T-cell (primary cell): ENCODE data around the gene LMF1. TPM values are rescaled to one million over a fixed set of nuclear protein-coding genes. Genes with fewer than 3 reads are reported as not detected.

Experiments used
- ATAC-seq, 4 experiments: fragments of 200-7000 bp in 3 of 4; fragments of 150-1000 bp in 1 of 4; cut with Tn5 transposase; replicated peaks in 1 of 4; 1 replicate in 3 of 4; 2 replicates in 1 of 4; pipeline ENCODE4 v1.10.0; 2021; ENCODE audit warnings: moderate library complexity in 3 of 4, mild to moderate bottlenecking in 2 of 4, moderate number of reproducible peaks in 1 of 4
- CTCF ChIA-PET, 2 donors: fragments of 300-600 bp; sonication (Branson Sonifier 250); formaldehyde crosslinking; loops; one replicate each; lab custom pipeline; 2022; ENCODE audit warnings: antibody characterized with exemption in 2 of 2; lab: Charles Lee
- POLR2A ChIA-PET, 2 donors: fragments of 300-600 bp; sonication (Branson Sonifier 250); formaldehyde crosslinking; loops; one replicate each; lab custom pipeline; 2022; ENCODE audit warnings: antibody characterized with exemption in 2 of 2; lab: Charles Lee
- DNase-seq, 35 experiments: peaks; one replicate each; pipeline versions ENCODE4 v3.0.0 to v3.0.0-alpha.2; 2013 to 2023
- H3K27ac ChIP-seq: one replicate; pipeline ENCODE4 v1.5.1; 2013; ENCODE audit warnings: low read length
- H3K27me3 ChIP-seq, 2 experiments: replicated peaks in 1 of 2; 1 replicate in 1 of 2; 2 replicates in 1 of 2; pipeline versions ENCODE4 v1.6.1 to v1.7.0; 2013; ENCODE audit warnings: low read length in 1 of 2, mixed read lengths in 1 of 2; ENCODE audit not compliant: control insufficient read depth in 2 of 2, insufficient read depth in 2 of 2; ENCODE audit errors: extremely low read depth in 1 of 2
- H3K36me3 ChIP-seq, 2 donors: 1 replicate in 1 of 2; 2 replicates in 1 of 2; pipeline versions ENCODE4 v1.6.1 to v1.7.0; 2013; ENCODE audit warnings: low read length in 1 of 2; ENCODE audit not compliant: control insufficient read depth in 2 of 2, insufficient read depth in 1 of 2; ENCODE audit errors: extremely low read depth in 1 of 2
- H3K4me1 ChIP-seq, 2 experiments: 1 replicate in 1 of 2; 2 replicates in 1 of 2; pipeline versions ENCODE4 v1.6.1 to v1.7.0; 2013; ENCODE audit warnings: low read length in 2 of 2, mixed read lengths in 1 of 2; ENCODE audit not compliant: insufficient read depth in 2 of 2, control insufficient read depth in 1 of 2; ENCODE audit errors: extremely low read depth in 1 of 2
- H3K4me3 ChIP-seq, 2 donors: 1 replicate in 1 of 2; 2 replicates in 1 of 2; pipeline versions ENCODE4 v1.5.1 to v1.7.0; 2013; ENCODE audit warnings: mild to moderate bottlenecking in 2 of 2, low read length in 1 of 2, moderate library complexity in 1 of 2; ENCODE audit not compliant: control insufficient read depth in 1 of 2; ENCODE audit errors: extremely low read depth in 1 of 2
- H3K9me3 ChIP-seq: 2 replicates; pipeline ENCODE4 v1.7.0; 2013
- H3K27ac Mint-ChIP-seq, 2 donors: one replicate each; pipeline ENCODE4 v1.8.0; 2020 to 2021; ENCODE audit warnings: mild to moderate bottlenecking in 2 of 2, mixed read lengths in 2 of 2
- H3K27me3 Mint-ChIP-seq, 2 donors: one replicate each; pipeline ENCODE4 v1.8.0; 2021 to 2022; ENCODE audit warnings: mixed read lengths in 2 of 2
- H3K36me3 Mint-ChIP-seq: one replicate; pipeline ENCODE4 v1.8.0; 2021; ENCODE audit warnings: mixed read lengths
- H3K4me1 Mint-ChIP-seq, 3 donors: one replicate each; pipeline ENCODE4 v1.8.0; 2020 to 2022; ENCODE audit warnings: mixed read lengths in 3 of 3, mild to moderate bottlenecking in 1 of 3
- H3K4me3 Mint-ChIP-seq, 3 donors: one replicate each; pipeline ENCODE4 v1.8.0; 2020 to 2022; ENCODE audit warnings: mild to moderate bottlenecking in 3 of 3, mixed read lengths in 3 of 3, moderate library complexity in 3 of 3
- H3K9me3 Mint-ChIP-seq, 3 donors: one replicate each; pipeline ENCODE4 v1.8.0; 2020 to 2022; ENCODE audit warnings: mixed read lengths in 3 of 3
- WGBS: methylation state at CpG from one replicate; pipeline ENCODE4 v1.1.5; 2013; ENCODE audit warnings: missing lambda C conversion rate; ENCODE audit not compliant: insufficient coverage; 5-methylcytosine and 5-hydroxymethylcytosine counted together
- total RNA-seq, 35 experiments: library from RNA in 6 of 35; stranded (reverse) in 6 of 35; fragments of 120-200 nt in 1 of 35; gene quantifications; one replicate each; pipeline versions ENCODE4 v1.2.1 to v1.2.4 and lab custom pipeline; 2013 to 2026

Gene LMF1
- total RNA-seq, 5 donors from 2014 or later (not counting 1 experiment from before 2014, with no cell fraction given), result 46.6 to 59.4 (median 51.1) TPM

- no peaks in the 10 kb centered on the region for H3K27me3 Mint-ChIP-seq
- no peak overlapping the region for H3K4me3 Mint-ChIP-seq
- no peak overlapping the region for H3K27ac Mint-ChIP-seq
- peaks cover 5 to 27% of the 10 kb centered on the region in 2 donors for H3K36me3 ChIP-seq
- ChIA-PET CTCF (no interaction called here), POLR2A (no interaction called here)
- peaks cover 0 to 2% (median 0%) of the 10 kb centered on the region in 3 donors for H3K4me1 Mint-ChIP-seq
- H3K36me3 Mint-ChIP-seq, result peaks cover 60% of the 10 kb centered on the region
- no peak overlapping the region for H3K27ac ChIP-seq
- ATAC-seq (no peak), DNase-seq (no peak)
- peaks cover 13 to 20% (median 18%) of the 10 kb centered on the region in 3 donors for H3K9me3 Mint-ChIP-seq
- H3K4me3 ChIP-seq, result no peak overlapping the region
- H3K9me3 ChIP-seq, result peaks cover 3% of the 10 kb centered on the region
- H3K27me3 ChIP-seq, result no peaks in the 10 kb centered on the region
- no peaks in the 10 kb centered on the region for H3K4me1 ChIP-seq
- 84% methylated on average over 5 of the region's 10 CpGs for WGBS
These were observed 25.3 kb downstream of the LMF1 start for GRCh38 chr16:945271-946047.

DNA sequence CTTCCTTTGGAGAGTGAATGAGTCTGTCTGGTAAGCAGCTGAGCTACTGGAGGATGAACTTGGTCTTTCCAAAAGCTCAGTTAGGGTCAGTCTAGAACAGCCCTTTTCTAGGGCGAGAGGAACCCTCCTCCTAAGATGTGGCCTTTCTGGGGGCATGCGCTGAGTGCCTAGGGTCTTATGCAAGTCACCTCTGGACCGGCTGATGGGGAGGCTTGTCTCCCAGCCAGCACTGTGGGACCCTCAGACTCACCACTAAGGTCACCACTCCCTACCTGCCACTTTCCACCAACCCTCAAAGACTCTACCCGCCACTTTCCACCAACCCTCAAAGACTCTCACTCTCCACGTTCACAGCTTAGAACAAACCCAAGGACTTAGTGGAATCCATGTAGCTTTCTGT, 26.8 kb downstream of the LMF1 start:
- H3K36me3 Mint-ChIP-seq, result peaks cover 72% of the 10 kb centered on the region
- peaks cover 0 to 2% (median 0%) of the 10 kb centered on the region in 3 donors for H3K4me1 Mint-ChIP-seq
- H3K27me3 Mint-ChIP-seq, result no peaks in the 10 kb centered on the region
- H3K4me3 Mint-ChIP-seq, result no peak overlapping the region
- POLR2A ChIA-PET, result no interaction called here
- H3K27ac Mint-ChIP-seq, result no peak overlapping the region
- H3K4me1 ChIP-seq, result no peaks in the 10 kb centered on the region
- H3K27me3 ChIP-seq, result no peaks in the 10 kb centered on the region
- DNase-seq, result no peak
- peaks cover 13 to 20% (median 18%) of the 10 kb centered on the region in 3 donors for H3K9me3 Mint-ChIP-seq
- CTCF ChIA-PET, result no interaction called here
- WGBS, result 80% methylated on average over 1 of the region's 5 CpGs
- H3K36me3 ChIP-seq, result peaks cover 7 to 31% of the 10 kb centered on the region in 2 donors
- no peak overlapping the region for H3K27ac ChIP-seq
- ATAC-seq, result no peak
- H3K9me3 ChIP-seq, result peaks cover 3% of the 10 kb centered on the region
- no peak overlapping the region for H3K4me3 ChIP-seq

DNA sequence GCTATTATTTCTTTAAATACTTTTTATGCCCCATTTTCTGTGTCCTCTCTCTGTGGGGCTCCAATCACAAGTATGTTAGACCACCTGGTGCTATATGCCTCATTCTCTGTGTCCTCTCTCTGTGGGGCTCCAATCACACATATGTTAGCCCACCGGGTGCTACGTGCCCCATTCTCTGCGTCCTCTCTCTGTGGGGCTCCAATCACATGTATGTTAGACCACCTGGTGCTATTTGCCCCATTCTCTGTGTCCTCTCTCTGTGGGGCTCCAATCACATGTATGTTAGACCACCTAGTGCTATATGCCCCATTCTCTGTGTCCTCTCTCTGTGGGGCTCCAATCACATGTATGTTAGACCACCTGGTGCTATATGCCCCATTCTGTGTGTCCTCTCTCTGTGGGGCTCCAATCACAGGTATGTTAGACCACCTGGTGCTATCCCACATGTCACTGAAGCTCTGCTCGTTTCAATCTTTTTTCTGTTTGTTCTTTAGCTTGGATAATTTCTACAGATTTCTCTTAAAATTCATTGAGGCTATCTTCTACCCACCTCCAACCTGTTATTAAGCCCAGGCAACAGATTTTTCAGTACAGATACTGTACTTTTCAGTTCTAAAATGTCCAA, 28.2 kb downstream of the LMF1 start:
- H3K36me3 ChIP-seq, result peaks cover 7 to 36% of the 10 kb centered on the region in 2 donors
- no peak overlapping the region for H3K27ac ChIP-seq
- H3K4me1 Mint-ChIP-seq, result peaks cover 0 to 3% (median 0%) of the 10 kb centered on the region in 3 donors
- H3K9me3 ChIP-seq, result peaks cover 3% of the 10 kb centered on the region
- H3K36me3 Mint-ChIP-seq, result peaks cover 68% of the 10 kb centered on the region
- ChIA-PET CTCF (no interaction called here), POLR2A (interaction anchor here in 1 of 2 donors (0.6 kb wide), 1 partner anchor 21 kb away, joined by 10 read pairs; no protein-coding TSS in a partner anchor)
- no peaks in the 10 kb centered on the region for H3K27me3 ChIP-seq
- H3K4me3 Mint-ChIP-seq, result no peak overlapping the region
- no peak overlapping the region for H3K27ac Mint-ChIP-seq
- no peak overlapping the region for H3K4me3 ChIP-seq
- H3K4me1 ChIP-seq, result no peaks in the 10 kb centered on the region
- H3K9me3 Mint-ChIP-seq, result peaks cover 13 to 20% (median 18%) of the 10 kb centered on the region in 3 donors
- WGBS, result 100% methylated on average over 3 of the region's 4 CpGs
- DNase-seq (no peak), ATAC-seq (no peak)
- no peaks in the 10 kb centered on the region for H3K27me3 Mint-ChIP-seq

GRCh38 chr16:939941-940340, 30.8 kb downstream of the LMF1 start:
- Histone ChIP-seq H3K27ac (no peak overlapping the region), H3K36me3 (peaks cover 7 to 19% of the 10 kb centered on the region in 2 donors), H3K27me3 (no peaks in the 10 kb centered on the region), H3K4me3 (no peak overlapping the region), H3K9me3 (peaks cover 3% of the 10 kb centered on the region), H3K4me1 (no peaks in the 10 kb centered on the region)
- no peak overlapping the region for H3K27ac Mint-ChIP-seq
- no peak for ATAC-seq
- H3K4me3 Mint-ChIP-seq, result no peak overlapping the region
- ChIA-PET POLR2A (no interaction called here), CTCF (no interaction called here)
- H3K9me3 Mint-ChIP-seq, result peaks cover 13 to 20% (median 18%) of the 10 kb centered on the region in 3 donors
- H3K4me1 Mint-ChIP-seq, result peaks cover 0 to 9% (median 3%) of the 10 kb centered on the region in 3 donors
- peaks cover 48% of the 10 kb centered on the region for H3K36me3 Mint-ChIP-seq
- H3K27me3 Mint-ChIP-seq, result no peaks in the 10 kb centered on the region
- WGBS, result 78% methylated on average over 4 of the region's 17 CpGs
- no peak for DNase-seq

DNA sequence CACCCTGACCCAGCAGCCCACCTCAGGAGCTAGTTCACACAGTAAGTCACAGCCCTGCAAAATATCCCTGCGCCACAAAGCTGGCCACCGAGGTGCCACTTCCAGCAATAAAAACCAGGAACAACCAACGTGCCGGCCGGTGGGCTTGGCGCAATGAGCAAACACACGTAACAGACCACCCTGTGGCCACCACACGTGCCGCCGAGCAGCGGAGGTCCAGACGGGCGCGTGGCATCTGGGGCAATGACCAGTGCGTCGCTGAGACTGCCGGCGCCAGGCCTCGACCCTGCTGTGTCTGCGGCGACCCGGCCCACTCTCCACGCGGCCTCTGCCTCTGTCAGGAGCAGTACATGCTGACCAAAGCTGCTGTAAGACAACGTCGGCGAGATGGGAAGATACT, 31.5 kb downstream of the LMF1 start:
- Histone ChIP-seq H3K4me3 (no peak overlapping the region), H3K9me3 (peaks cover 3% of the 10 kb centered on the region), H3K27ac (no peak overlapping the region), H3K36me3 (peaks cover 7 to 18% of the 10 kb centered on the region in 2 donors), H3K27me3 (no peaks in the 10 kb centered on the region), H3K4me1 (no peaks in the 10 kb centered on the region)
- Mint-ChIP-seq H3K4me3 (no peak overlapping the region), H3K27ac (no peak overlapping the region), H3K4me1 (peaks cover 0 to 9% (median 3%) of the 10 kb centered on the region in 3 donors), H3K27me3 (no peaks in the 10 kb centered on the region), H3K36me3 (peaks cover 43% of the 10 kb centered on the region), H3K9me3 (peaks cover 9 to 20% (median 18%) of the 10 kb centered on the region in 3 donors)
- POLR2A ChIA-PET, result no interaction called here
- ATAC-seq, result no peak
- CTCF ChIA-PET, result no interaction called here
- WGBS, result 97% methylated on average over 24 of the region's 27 CpGs
- DNase-seq, result no peak

DNA sequence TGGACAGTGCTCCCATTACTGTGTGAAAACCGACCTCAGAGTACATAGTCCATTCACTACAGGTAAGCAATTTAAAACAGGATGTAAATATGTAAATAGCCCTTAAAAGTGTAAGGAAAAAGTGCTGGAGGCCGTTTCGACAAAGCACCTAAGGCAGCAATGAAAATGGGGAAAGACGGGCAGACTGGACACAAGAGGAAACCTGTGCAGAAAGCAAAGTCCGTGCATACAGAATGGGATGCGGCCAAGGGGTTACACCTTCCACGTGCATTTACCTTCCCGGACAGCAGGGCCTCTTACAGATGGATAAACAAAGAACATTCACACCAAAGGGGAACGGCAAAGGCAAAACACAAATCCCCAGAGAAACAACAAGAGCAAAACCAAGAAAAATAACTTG, 32.0 kb downstream of the LMF1 start:
- Histone ChIP-seq H3K4me1 (no peaks in the 10 kb centered on the region), H3K27ac (no peak overlapping the region), H3K27me3 (no peaks in the 10 kb centered on the region), H3K4me3 (no peak overlapping the region), H3K9me3 (peaks cover 3% of the 10 kb centered on the region), H3K36me3 (peaks cover 2 to 19% of the 10 kb centered on the region in 2 donors)
- DNase-seq (no peak), ATAC-seq (no peak)
- H3K27ac Mint-ChIP-seq, result no peak overlapping the region
- ChIA-PET POLR2A (no interaction called here), CTCF (no interaction called here)
- WGBS, result 79% methylated on average over 7 of the region's 9 CpGs
- no peak overlapping the region for H3K4me3 Mint-ChIP-seq
- peaks cover 0 to 9% (median 3%) of the 10 kb centered on the region in 3 donors for H3K4me1 Mint-ChIP-seq
- no peaks in the 10 kb centered on the region for H3K27me3 Mint-ChIP-seq
- peaks cover 42% of the 10 kb centered on the region for H3K36me3 Mint-ChIP-seq
- H3K9me3 Mint-ChIP-seq, result peaks cover 9 to 19% (median 17%) of the 10 kb centered on the region in 3 donors
